Neural progenitor cell (in vitro differentiated cells): ENCODE results near the gene SPATA16.
A peak's percentile ranks its signal among the peaks of the same experiment; 100 is the strongest.

Source experiments
- CTCF ChIP-seq: fragments of 200-600 bp; sonication (generic); IDR thresholded peaks from 2 replicates; pipeline ENCODE4 v1.5.1; 2017; ENCODE audit warnings: antibody characterized with exemption, mild to moderate bottlenecking
- EZH2phosphoT487 ChIP-seq: fragments of 200-600 bp; sonication (generic); IDR thresholded peaks from 2 replicates; pipeline ENCODE4 v1.6.1; 2017; ENCODE audit warnings: antibody characterized with exemption

- peak; percentile 62 for TF ChIP-seq CTCF
- no peak for TF ChIP-seq EZH2phosphoT487
Measured at GRCh38 chr3:172987273-172987672, 153.8 kb downstream of the SPATA16 start.
